ENCODE results near the gene PGPEP1. TPM values are rescaled to one million over a fixed set of nuclear protein-coding genes. Genes with fewer than 3 reads are reported as not detected.
"Not testable (repeated sequence)": the region's sequence is repeated elsewhere in the genome, so short reads cannot be mapped to it uniquely, and the experiment has no call there.

Gene PGPEP1
- total and polyA plus RNA-seq, 12 donors: 10.0 to 61.3 (median 45.2) TPM

DNA sequence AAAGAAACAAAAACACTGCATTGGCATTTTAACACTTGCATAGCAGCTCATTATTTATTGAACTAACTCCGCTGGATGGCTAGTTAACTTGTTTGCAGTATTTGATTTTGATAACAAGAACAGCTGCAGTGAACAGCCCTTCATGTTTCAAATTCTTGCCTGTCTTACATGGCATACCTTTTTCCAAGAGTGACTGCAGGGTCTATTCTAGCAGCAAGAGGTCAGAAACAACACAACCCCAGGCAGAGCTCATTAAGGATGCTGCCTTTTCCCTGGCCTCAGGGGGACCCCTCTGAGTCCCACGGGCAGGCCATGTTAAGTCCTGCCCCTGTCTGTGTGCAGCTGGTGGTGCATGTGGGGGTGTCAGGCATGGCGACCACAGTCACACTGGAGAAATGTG lies 16.6 kb downstream of the PGPEP1 start:
- WGBS, 2 donors: 95 to 96% methylated on average over 3 of the region's 3 CpGs

GRCh38 chr19:18361646-18362045 lies 21.2 kb downstream of the PGPEP1 start:
- peaks cover 0 to 5% (median 0%) of the 10 kb centered on the region in 11 donors for H3K9me3 ChIP-seq
- H3K4me1 ChIP-seq: peaks cover 0 to 32% (median 25%) of the 10 kb centered on the region in 9 donors
- no peaks in the 10 kb centered on the region for H3K27me3 ChIP-seq
- DNase-seq: no peak
- H3K27ac ChIP-seq: no peak overlapping the region
- TF ChIP-seq CTCF (IDR thresholded peaks at IDR 0.05): no peak
- intact Hi-C loops (cut with DNase I): no loop called here
- no peak for ATAC-seq
- WGBS, 2 donors: 94 to 96% methylated on average over 8 of the region's 8 CpGs
- H3K4me3 ChIP-seq: no peak overlapping the region
- peaks cover 0 to 80% (median 28%) of the 10 kb centered on the region in 9 donors for H3K36me3 ChIP-seq

More for the DNA sequence above, 16.6 kb downstream of the PGPEP1 start:
- intact Hi-C loops (cut with DNase I): loop anchor here in 1 of 10 donors (5.0 kb wide), 1 partner anchor 40 kb away; the partner anchor contains the start of gene LRRC25
- no peak for ATAC-seq
- no peaks in the 10 kb centered on the region for H3K27me3 ChIP-seq
- H3K4me1 ChIP-seq: no peaks in the 10 kb centered on the region
- no peak for TF ChIP-seq CTCF (IDR thresholded peaks at IDR 0.05)
- peaks cover 0 to 80% (median 41%) of the 10 kb centered on the region in 9 donors for H3K36me3 ChIP-seq
- no peak overlapping the region for H3K4me3 ChIP-seq
- H3K27ac ChIP-seq: no peak overlapping the region
- no peak for DNase-seq
- H3K9me3 ChIP-seq: peaks cover 0 to 5% (median 0%) of the 10 kb centered on the region in 11 donors

DNA sequence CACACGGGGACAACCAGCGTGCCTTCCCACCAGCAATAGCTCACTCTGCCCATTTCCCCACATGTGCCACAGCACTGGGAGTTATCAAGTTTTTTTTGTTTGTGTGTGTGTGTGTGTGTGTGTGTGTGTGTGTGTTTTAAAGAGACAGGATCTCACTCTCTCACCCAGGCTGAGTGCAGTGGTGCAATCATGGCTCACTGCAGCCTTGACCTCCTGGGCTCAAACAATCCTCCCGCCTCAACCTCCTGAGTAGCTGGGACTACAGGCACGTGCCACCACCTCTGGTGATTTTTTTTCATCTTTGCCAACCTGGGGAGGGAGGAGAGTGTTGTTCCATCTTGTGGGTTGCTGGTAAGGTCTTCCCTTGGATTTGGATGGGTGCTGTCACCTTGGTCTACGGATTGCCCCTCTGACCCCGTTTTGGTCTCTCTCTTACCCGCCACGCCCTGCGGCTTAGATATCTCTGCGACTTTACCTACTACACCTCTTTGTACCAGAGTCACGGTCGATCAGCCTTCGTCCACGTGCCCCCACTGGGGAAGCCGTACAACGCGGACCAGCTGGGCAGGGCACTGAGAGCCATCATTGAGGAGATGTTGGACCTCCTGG lies 22.6 kb downstream of the PGPEP1 start:
- Histone ChIP-seq H3K27me3 (no peaks in the 10 kb centered on the region), H3K36me3 (peaks cover 0 to 68% (median 14%) of the 10 kb centered on the region in 9 donors), H3K27ac (peak overlapping the region in 5 of 10 donors; percentile 1 to 93 (median 37)), H3K4me3 (no peak overlapping the region), H3K4me1 (peaks cover 0 to 34% (median 25%) of the 10 kb centered on the region in 9 donors), H3K9me3 (no peaks in the 10 kb centered on the region)
- WGBS, 2 donors: 94 to 95% methylated on average over 17 of the region's 17 CpGs
- ATAC-seq: no peak
- no peak for TF ChIP-seq CTCF (IDR thresholded peaks at IDR 0.05)
- intact Hi-C loops (cut with DNase I): no loop called here
- DNase-seq: no peak

GRCh38 chr19:18363787-18364186 lies 23.4 kb downstream of the PGPEP1 start:
- no peak for TF ChIP-seq CTCF (IDR thresholded peaks at IDR 0.05)
- H3K27ac ChIP-seq: peak overlapping the region in 8 of 10 donors; percentile 1 to 93 (median 84)
- ATAC-seq: no peak
- no peaks in the 10 kb centered on the region for H3K9me3 ChIP-seq
- DNase-seq: no peak
- WGBS, 2 donors: 74 to 80% methylated on average over 6 of the region's 6 CpGs
- intact Hi-C loops (cut with DNase I): no loop called here
- no peaks in the 10 kb centered on the region for H3K27me3 ChIP-seq
- H3K4me3 ChIP-seq: no peak overlapping the region
- H3K4me1 ChIP-seq: peaks cover 0 to 34% (median 25%) of the 10 kb centered on the region in 9 donors
- peaks cover 0 to 60% (median 11%) of the 10 kb centered on the region in 9 donors for H3K36me3 ChIP-seq

DNA sequence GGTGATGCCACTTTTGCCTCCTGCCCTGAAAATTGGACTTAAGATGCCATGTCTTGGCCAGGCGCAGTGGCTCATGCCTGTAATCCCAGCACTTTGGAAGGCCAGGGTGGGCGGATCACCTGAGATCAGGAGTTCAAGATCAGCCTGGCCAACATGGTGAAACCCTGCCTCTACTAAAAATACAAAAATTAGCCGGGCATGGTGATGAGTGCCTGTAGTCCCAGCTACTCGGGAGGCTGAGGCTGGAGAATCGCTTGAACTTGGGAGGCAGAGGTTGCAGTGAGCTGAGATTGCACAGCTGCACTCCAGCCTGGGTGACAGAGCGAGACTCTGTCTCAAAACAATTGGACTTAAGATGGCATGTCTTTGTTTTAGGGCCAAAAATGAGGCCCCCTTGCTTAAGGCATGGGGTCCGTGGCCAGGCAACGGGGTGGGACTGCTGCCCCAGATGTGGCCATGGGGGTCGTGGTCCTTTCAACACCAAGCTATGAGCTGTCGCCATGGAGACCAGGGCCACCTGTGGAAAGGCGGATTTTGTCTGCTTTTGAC lies 24.0 kb downstream of the PGPEP1 start:
- Histone ChIP-seq H3K27ac (peak overlapping the region in 9 of 10 donors; percentile 24 to 93 (median 85)), H3K4me1 (peaks cover 0 to 34% (median 25%) of the 10 kb centered on the region in 9 donors), H3K36me3 (peaks cover 0 to 54% (median 6%) of the 10 kb centered on the region in 9 donors), H3K4me3 (peak overlapping the region in 2 of 10 donors; percentile 28 to 34)
- H3K9me3 ChIP-seq; intact Hi-C loops (cut with DNase I); H3K27me3 ChIP-seq; DNase-seq: not testable (repeated sequence)
- WGBS, 2 donors: 45 to 52% methylated on average over 11 of the region's 11 CpGs
- ATAC-seq: peak in 6 of 8 donors; percentile 4 to 27 (median 11)

Data from heart right ventricle (tissue), 16 donors.